Measurements from ENCODE around the gene MAL.

Gene MAL

DNA sequence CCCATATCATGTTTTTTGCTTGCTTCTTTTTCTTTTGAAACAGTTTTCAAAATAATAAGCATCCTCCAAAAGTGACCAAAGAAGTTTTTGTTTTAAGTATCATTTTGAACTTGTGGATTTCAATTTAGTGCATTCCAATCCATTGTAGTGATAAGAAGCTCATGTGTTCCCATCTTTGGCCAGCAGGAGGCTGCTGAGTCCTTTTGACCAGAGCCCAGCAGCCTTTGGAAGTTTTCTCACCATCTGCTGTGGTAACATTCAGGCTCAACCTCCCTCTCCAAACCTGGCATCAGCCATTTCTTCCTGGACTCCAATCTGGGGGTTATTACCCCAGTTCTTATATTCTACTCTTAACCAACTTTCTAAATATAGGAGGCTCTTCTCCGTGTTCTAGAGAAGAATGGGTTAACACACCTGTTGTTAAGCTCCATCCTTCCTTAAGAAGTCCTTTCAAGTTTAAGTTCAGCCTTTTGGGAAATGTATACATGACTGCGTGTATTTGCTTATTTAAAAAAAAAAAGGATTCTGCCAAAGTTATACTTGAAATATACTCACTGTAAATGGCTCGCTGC is 39.0 kb upstream of the MAL start:
- no peak overlapping the region for H3K9ac ChIP-seq (ENCODE audit: low read depth, low read length, poor library complexity, severe bottlenecking)
- H4K20me1 ChIP-seq (ENCODE audit: insufficient read depth, low read length, poor library complexity, severe bottlenecking) = no peaks in the 10 kb centered on the region
- no peaks in the 10 kb centered on the region for H3K36me3 ChIP-seq (ENCODE audit: insufficient read depth, low read length)
- H3F3A ChIP-seq (ENCODE audit: low read depth) = no peaks in the 10 kb centered on the region
- H3K9me3 ChIP-seq (ENCODE audit: insufficient read depth, low read depth, low read length) = no peaks in the 10 kb centered on the region
- no peaks in the 10 kb centered on the region for H3K4me1 ChIP-seq (ENCODE audit: insufficient read depth, low read length, poor library complexity, severe bottlenecking)
- no peaks in the 10 kb centered on the region for H3K79me2 ChIP-seq (ENCODE audit: insufficient read depth, low read length)
- no peaks in the 10 kb centered on the region for H3K27me3 ChIP-seq (ENCODE audit: insufficient read depth, low read length, poor library complexity, severe bottlenecking)
- no peak overlapping the region for H3K4me3 ChIP-seq (ENCODE audit: low read length, poor library complexity, severe bottlenecking)
- TF ChIP-seq, protein P1, sequence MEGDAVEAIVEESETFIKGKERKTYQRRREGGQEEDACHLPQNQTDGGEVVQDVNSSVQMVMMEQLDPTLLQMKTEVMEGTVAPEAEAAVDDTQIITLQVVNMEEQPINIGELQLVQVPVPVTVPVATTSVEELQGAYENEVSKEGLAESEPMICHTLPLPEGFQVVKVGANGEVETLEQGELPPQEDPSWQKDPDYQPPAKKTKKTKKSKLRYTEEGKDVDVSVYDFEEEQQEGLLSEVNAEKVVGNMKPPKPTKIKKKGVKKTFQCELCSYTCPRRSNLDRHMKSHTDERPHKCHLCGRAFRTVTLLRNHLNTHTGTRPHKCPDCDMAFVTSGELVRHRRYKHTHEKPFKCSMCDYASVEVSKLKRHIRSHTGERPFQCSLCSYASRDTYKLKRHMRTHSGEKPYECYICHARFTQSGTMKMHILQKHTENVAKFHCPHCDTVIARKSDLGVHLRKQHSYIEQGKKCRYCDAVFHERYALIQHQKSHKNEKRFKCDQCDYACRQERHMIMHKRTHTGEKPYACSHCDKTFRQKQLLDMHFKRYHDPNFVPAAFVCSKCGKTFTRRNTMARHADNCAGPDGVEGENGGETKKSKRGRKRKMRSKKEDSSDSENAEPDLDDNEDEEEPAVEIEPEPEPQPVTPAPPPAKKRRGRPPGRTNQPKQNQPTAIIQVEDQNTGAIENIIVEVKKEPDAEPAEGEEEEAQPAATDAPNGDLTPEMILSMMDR (conservative IDR thresholded peaks at IDR 0.05; ENCODE audit: low read length) = peak; percentile 80
- no peak for TF ChIP-seq EZH2phosphoT487 (IDR thresholded peaks at IDR 0.05; ENCODE audit: borderline replicate concordance)
- no peaks in the 10 kb centered on the region for H3K9me2 ChIP-seq (replicated peaks; ENCODE audit: low read depth, low read length)
- H3K4me2 ChIP-seq (ENCODE audit: low read depth, low read length, poor library complexity, severe bottlenecking) = no peak overlapping the region
- no peak overlapping the region for H2AFZ ChIP-seq (ENCODE audit: low read length)

DNA sequence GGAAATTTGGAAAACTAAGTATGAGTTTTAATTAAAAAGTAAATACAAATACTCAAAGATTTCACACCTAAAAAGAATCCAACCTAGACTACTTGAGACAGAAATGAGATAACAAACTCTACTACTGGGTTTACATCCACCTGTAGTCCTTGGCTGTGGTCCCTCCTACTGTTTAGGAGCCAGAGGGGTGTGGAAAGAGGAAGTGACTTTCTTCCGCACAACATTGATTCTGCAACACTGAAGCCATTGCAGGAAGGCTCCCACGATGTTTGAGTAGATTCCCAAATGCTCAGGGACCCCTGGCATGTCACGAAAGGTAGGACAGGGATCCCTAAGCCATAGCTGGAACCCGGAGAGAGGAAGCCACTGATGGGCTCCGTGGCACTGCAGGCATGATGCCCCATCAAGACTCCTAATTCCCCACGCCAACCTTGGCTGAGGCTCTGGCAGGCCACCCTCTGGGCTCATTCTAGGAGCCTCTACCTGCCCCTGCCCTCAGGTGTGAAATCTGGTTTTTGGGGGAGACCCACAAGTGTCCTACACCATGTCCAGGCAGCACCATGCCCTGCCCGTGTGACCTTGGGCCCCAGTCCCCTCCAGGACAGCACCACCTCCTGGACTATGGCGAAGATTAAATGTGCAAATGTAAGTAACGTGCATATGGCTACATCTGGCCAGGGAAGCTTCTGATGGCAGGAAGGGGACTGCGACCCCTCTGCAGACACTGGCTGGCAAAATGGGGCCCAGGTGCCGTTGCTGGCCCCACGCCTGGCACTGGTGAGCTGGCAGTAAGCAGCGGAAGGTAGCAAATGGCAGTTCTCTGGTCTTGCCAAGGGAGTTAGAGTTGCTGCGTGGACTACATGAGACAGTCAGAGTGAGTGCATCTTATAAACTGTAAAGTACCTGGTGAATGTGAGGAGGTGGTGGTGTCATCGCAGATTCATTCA is 38.2 kb upstream of the MAL start:
- Histone ChIP-seq H3F3A (ENCODE audit: low read depth) (no peaks in the 10 kb centered on the region), H3K4me2 (ENCODE audit: low read depth, low read length, poor library complexity, severe bottlenecking) (no peak overlapping the region), H3K79me2 (ENCODE audit: insufficient read depth, low read length) (no peaks in the 10 kb centered on the region), H3K27me3 (ENCODE audit: insufficient read depth, low read length, poor library complexity, severe bottlenecking) (no peaks in the 10 kb centered on the region), H2AFZ (ENCODE audit: low read length) (no peak overlapping the region), H4K20me1 (ENCODE audit: insufficient read depth, low read length, poor library complexity, severe bottlenecking) (no peaks in the 10 kb centered on the region), H3K9me3 (ENCODE audit: insufficient read depth, low read depth, low read length) (no peaks in the 10 kb centered on the region), H3K9ac (ENCODE audit: low read depth, low read length, poor library complexity, severe bottlenecking) (no peak overlapping the region), H3K9me2 (replicated peaks; ENCODE audit: low read depth, low read length) (no peaks in the 10 kb centered on the region), H3K4me3 (ENCODE audit: low read length, poor library complexity, severe bottlenecking) (no peak overlapping the region), H3K4me1 (ENCODE audit: insufficient read depth, low read length, poor library complexity, severe bottlenecking) (no peaks in the 10 kb centered on the region), H3K36me3 (ENCODE audit: insufficient read depth, low read length) (no peaks in the 10 kb centered on the region)
- no peak for TF ChIP-seq EZH2phosphoT487 (IDR thresholded peaks at IDR 0.05; ENCODE audit: borderline replicate concordance)
- TF ChIP-seq, protein P1 (conservative IDR thresholded peaks at IDR 0.05; ENCODE audit: low read length) = 0 out of 2 replicates have a peak, but pooled peaks have one; percentile 8

DNA sequence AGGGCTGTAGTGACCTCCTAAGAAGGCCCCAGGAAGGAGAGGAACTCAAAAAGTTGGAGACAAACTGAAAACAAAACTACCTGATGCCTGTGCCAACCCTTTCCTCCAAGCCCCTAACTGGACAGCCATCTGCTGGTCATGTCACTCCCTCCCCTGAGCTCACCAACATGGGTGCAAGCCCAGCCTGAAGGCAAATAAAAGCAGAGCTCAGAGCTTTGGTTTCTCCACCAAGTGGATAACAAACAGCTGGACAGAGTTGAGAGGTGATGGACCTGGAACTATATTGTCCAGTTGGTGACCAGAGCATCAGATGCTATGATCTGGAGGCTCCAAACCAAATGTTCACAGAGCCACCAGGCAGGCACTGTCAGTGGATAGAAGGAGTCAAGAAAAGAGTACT is 34.6 kb upstream of the MAL start:
- Histone ChIP-seq H3K4me3 (ENCODE audit: low read length, poor library complexity, severe bottlenecking) (no peak overlapping the region), H3K36me3 (ENCODE audit: insufficient read depth, low read length) (no peaks in the 10 kb centered on the region), H3K4me1 (ENCODE audit: insufficient read depth, low read length, poor library complexity, severe bottlenecking) (no peaks in the 10 kb centered on the region), H4K20me1 (ENCODE audit: insufficient read depth, low read length, poor library complexity, severe bottlenecking) (no peaks in the 10 kb centered on the region), H3K79me2 (ENCODE audit: insufficient read depth, low read length) (no peaks in the 10 kb centered on the region), H3F3A (ENCODE audit: low read depth) (no peaks in the 10 kb centered on the region), H3K4me2 (ENCODE audit: low read depth, low read length, poor library complexity, severe bottlenecking) (no peak overlapping the region), H3K27me3 (ENCODE audit: insufficient read depth, low read length, poor library complexity, severe bottlenecking) (no peaks in the 10 kb centered on the region), H3K9ac (ENCODE audit: low read depth, low read length, poor library complexity, severe bottlenecking) (no peak overlapping the region), H2AFZ (ENCODE audit: low read length) (no peak overlapping the region), H3K9me3 (ENCODE audit: insufficient read depth, low read depth, low read length) (no peaks in the 10 kb centered on the region), H3K9me2 (replicated peaks; ENCODE audit: low read depth, low read length) (no peaks in the 10 kb centered on the region)
- TF ChIP-seq, protein P1 (conservative IDR thresholded peaks at IDR 0.05; ENCODE audit: low read length) = no peak
